ENCODE results near the gene ROCK2.

ROCK2 gene

GRCh38 chr2:11243512-11243911 lies 100.9 kb downstream of the ROCK2 start:
- no peak overlapping the region for H3K27ac ChIP-seq
- no peaks in the 10 kb centered on the region for H3K9me3 ChIP-seq
- no peak overlapping the region for H3K4me3 ChIP-seq (ENCODE audit: low read depth in 1 of 2, low read length in 1 of 2)
- H3K36me3 ChIP-seq = peaks cover 17% of the 10 kb centered on the region
- H3K27me3 ChIP-seq = no peaks in the 10 kb centered on the region
- H3K4me1 ChIP-seq (ENCODE audit: control insufficient read depth in 1 of 2, insufficient read depth in 1 of 2, low read depth in 1 of 2, low read length in 1 of 2) = no peaks in the 10 kb centered on the region
- TF ChIP-seq, protein P1, sequence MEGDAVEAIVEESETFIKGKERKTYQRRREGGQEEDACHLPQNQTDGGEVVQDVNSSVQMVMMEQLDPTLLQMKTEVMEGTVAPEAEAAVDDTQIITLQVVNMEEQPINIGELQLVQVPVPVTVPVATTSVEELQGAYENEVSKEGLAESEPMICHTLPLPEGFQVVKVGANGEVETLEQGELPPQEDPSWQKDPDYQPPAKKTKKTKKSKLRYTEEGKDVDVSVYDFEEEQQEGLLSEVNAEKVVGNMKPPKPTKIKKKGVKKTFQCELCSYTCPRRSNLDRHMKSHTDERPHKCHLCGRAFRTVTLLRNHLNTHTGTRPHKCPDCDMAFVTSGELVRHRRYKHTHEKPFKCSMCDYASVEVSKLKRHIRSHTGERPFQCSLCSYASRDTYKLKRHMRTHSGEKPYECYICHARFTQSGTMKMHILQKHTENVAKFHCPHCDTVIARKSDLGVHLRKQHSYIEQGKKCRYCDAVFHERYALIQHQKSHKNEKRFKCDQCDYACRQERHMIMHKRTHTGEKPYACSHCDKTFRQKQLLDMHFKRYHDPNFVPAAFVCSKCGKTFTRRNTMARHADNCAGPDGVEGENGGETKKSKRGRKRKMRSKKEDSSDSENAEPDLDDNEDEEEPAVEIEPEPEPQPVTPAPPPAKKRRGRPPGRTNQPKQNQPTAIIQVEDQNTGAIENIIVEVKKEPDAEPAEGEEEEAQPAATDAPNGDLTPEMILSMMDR (IDR thresholded peaks at IDR 0.05) = no peak

DNA sequence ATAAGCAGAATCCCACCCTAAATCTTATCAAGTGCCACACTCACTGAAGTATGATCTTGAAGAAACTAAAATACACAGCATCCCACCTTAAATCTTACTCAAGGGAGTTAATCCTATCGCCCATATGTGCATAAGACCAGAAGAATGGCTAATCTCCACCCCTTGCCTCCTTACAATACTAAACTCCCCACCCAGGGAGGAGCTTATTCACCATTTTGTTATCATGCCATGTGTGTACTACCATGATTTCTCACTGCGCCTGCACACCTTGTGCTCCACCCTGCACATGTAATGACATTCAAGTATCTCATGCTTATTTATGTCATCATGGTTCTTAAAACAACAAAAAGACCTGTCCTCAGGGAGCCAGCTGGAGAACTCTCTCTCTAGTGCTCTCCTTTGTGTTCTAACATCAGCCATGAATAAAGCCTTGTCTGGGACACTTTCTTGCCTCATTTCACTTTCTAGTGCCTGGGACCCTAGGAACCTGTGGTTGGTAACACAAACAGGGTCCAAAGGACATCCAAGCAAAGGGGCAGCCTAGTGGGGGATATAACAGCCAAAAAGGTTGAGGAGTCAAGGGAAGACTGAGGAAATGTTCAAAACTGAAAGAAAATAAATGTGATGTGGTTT lies 101.8 kb downstream of the ROCK2 start:
- Histone ChIP-seq H3K4me1 (ENCODE audit: control insufficient read depth in 1 of 2, insufficient read depth in 1 of 2, low read depth in 1 of 2, low read length in 1 of 2) (no peaks in the 10 kb centered on the region), H3K27me3 (no peaks in the 10 kb centered on the region), H3K9me3 (no peaks in the 10 kb centered on the region), H3K4me3 (ENCODE audit: low read depth in 1 of 2, low read length in 1 of 2) (no peak overlapping the region), H3K36me3 (peaks cover 10% of the 10 kb centered on the region), H3K27ac (no peak overlapping the region)
- TF ChIP-seq, protein P1 (IDR thresholded peaks at IDR 0.05) = no peak

DNA sequence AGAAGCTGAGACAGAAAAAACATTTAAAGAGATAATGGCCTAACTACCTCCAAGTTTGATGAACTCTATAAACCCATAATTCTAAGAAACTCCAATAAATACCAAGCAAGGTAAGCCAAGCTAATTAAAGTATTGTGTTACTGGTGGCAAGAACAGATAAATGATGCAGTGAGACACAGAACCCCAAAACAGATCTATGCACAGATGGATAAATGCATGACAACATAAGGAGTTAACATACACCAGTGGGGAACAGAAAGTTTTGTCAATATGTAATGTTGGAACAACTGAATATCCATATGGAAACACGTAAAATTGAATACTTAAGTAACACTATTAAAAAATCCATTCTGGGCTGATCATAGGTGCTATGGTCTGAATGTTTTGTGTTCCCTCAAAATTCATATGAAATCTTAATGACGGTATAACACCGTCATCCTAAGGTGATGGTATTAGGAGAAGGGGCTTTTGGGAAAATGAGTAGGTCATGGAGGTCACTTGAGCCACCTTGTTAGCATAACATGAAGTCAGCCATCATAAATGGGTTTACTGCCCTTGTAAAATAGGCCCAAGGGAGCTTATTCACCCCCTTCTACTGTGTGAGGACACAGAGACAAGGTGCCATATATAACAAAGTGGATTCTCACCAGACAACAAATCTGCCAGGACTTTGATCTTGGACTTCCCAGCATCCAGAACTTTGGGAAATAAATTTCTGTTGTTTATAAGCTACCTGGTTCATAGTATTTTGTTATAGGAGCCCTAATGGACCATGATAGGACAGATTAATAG lies 102.8 kb downstream of the ROCK2 start:
- Histone ChIP-seq H3K36me3 (no peaks in the 10 kb centered on the region), H3K9me3 (no peaks in the 10 kb centered on the region), H3K27ac (no peak overlapping the region), H3K4me3 (ENCODE audit: low read depth in 1 of 2, low read length in 1 of 2) (no peak overlapping the region), H3K4me1 (ENCODE audit: control insufficient read depth in 1 of 2, insufficient read depth in 1 of 2, low read depth in 1 of 2, low read length in 1 of 2) (no peaks in the 10 kb centered on the region), H3K27me3 (no peaks in the 10 kb centered on the region)
- TF ChIP-seq, protein P1 (IDR thresholded peaks at IDR 0.05) = no peak

DNA sequence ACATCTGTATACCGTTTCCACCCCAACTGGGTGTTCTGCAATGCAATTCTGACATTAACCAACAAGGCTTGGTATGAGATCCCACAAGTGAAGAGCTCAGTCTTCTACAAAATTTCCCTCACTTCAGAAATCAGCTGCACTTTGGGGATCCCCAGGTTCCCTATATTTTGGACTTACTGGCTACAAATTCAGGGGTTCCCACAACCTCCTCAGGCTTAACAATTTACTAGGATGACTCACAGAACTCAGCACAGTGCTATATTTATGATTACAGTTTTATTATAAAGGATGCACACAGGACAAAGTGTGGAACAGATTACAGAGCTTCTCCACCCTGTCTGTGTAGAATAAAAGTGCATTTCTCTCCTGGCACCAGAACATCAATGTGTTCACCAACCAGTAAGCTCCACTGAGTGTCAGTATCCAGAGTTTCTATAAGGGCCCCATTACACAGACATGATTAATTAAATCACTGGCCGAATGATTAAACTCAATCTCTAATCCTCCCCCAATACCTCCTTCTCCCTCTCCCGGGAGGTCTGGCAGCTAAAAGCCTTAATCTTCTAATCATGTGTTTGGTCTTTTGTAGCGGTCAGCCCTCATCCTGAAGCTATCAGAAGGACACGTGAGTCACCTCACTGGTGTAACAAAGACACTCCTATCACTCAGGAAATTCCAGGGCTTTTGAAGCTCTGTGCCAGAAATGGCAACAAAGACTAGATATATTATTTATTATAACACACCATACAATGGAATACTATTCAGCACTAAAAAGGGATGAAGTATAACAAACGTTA lies 104.6 kb downstream of the ROCK2 start:
- Histone ChIP-seq H3K27me3 (no peaks in the 10 kb centered on the region), H3K4me1 (ENCODE audit: control insufficient read depth in 1 of 2, insufficient read depth in 1 of 2, low read depth in 1 of 2, low read length in 1 of 2) (no peaks in the 10 kb centered on the region), H3K27ac (no peak overlapping the region), H3K36me3 (no peaks in the 10 kb centered on the region), H3K4me3 (ENCODE audit: low read depth in 1 of 2, low read length in 1 of 2) (no peak overlapping the region), H3K9me3 (no peaks in the 10 kb centered on the region)
- TF ChIP-seq, protein P1 (IDR thresholded peaks at IDR 0.05) = no peak

DNA sequence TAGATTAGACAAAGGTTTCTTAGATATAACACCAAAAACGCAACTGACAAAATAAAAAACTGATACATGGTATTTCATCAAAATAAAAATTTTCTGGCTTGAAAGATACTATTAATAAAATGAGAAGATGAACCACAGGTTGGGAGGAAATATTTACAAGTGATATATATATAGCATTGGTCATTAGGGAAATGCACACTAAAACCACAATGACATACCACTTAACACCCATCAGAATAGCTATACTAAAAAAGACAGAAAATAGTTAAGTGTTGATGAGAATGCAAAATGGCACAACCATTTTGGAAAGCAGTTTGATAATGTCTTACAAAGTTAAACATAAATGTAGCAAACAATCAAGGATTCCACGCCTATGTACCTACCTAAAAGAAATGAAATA lies 105.3 kb downstream of the ROCK2 start:
- Histone ChIP-seq H3K4me3 (ENCODE audit: low read depth in 1 of 2, low read length in 1 of 2) (no peak overlapping the region), H3K27me3 (no peaks in the 10 kb centered on the region), H3K27ac (no peak overlapping the region), H3K4me1 (ENCODE audit: control insufficient read depth in 1 of 2, insufficient read depth in 1 of 2, low read depth in 1 of 2, low read length in 1 of 2) (no peaks in the 10 kb centered on the region), H3K9me3 (no peaks in the 10 kb centered on the region), H3K36me3 (no peaks in the 10 kb centered on the region)
- TF ChIP-seq, protein P1 (IDR thresholded peaks at IDR 0.05) = no peak

All from neutrophil (primary cell).